Measurements from ENCODE around the gene VPS13C. TPM values are rescaled to one million over a fixed set of nuclear protein-coding genes. Genes with fewer than 3 reads are reported as not detected.

VPS13C gene
- total RNA-seq, 1 experiment from 2014 or later, result 20.9 TPM

- H3K27ac Mint-ChIP-seq, result no peak overlapping the region
- ATAC-seq (no peak), DNase-seq (ENCODE audit: low spot score) (no peak)
- H3K4me1 Mint-ChIP-seq, result no peaks in the 10 kb centered on the region
- ChIA-PET CTCF (no interaction called here), POLR2A (no interaction called here)
- no peaks in the 10 kb centered on the region for H3K27me3 Mint-ChIP-seq (ENCODE audit: low read depth)
- no peaks in the 10 kb centered on the region for H3K9me3 Mint-ChIP-seq
- H3K36me3 Mint-ChIP-seq, result peaks cover 4% of the 10 kb centered on the region
- H3K4me3 Mint-ChIP-seq, result no peak overlapping the region
- no peak for TF ChIP-seq GTF2I (CRISPR knock-in tag; conservative IDR thresholded peaks at IDR 0.05)
- no peak for TF ChIP-seq NFATC4 (CRISPR knock-in tag; IDR thresholded peaks at IDR 0.05)
- TF ChIP-seq GABPB1 (CRISPR knock-in tag; IDR thresholded peaks at IDR 0.05), result no peak
- TF ChIP-seq PRDM15 (CRISPR knock-in tag; IDR thresholded peaks at IDR 0.05), result no peak
- no peak for TF ChIP-seq FOXJ3 (CRISPR knock-in tag; IDR thresholded peaks at IDR 0.05; ENCODE audit: borderline replicate concordance)
- TF ChIP-seq CREB1 (CRISPR knock-in tag; IDR thresholded peaks at IDR 0.05), result no peak
- TF ChIP-seq SOX15 (CRISPR knock-in tag; IDR thresholded peaks at IDR 0.05), result no peak
- no peak for TF ChIP-seq ATF2 (CRISPR knock-in tag; IDR thresholded peaks at IDR 0.05; ENCODE audit: borderline replicate concordance, low read depth)
- no peak for TF ChIP-seq ZSCAN18 (CRISPR knock-in tag; IDR thresholded peaks at IDR 0.05)
- no peak for TF ChIP-seq ZNF532 (CRISPR knock-in tag; IDR thresholded peaks at IDR 0.05; ENCODE audit: borderline replicate concordance)
- TF ChIP-seq NR2C2 (CRISPR knock-in tag; IDR thresholded peaks at IDR 0.05), result no peak
- no peak for TF ChIP-seq USF1 (CRISPR knock-in tag; IDR thresholded peaks at IDR 0.05)
- TF ChIP-seq TEAD1 (CRISPR knock-in tag; IDR thresholded peaks at IDR 0.05), result no peak
- TF ChIP-seq ZNF281 (CRISPR knock-in tag; IDR thresholded peaks at IDR 0.05), result no peak
- no peak for TF ChIP-seq PRRX2 (CRISPR knock-in tag; IDR thresholded peaks at IDR 0.05)
- no peak for TF ChIP-seq ATF3 (CRISPR knock-in tag; conservative IDR thresholded peaks at IDR 0.05)
Observed at GRCh38 chr15:61907753-61908086, 152.5 kb downstream of the VPS13C start.

Data from WTC11 (cell line).